Esophagus squamous epithelium (tissue), 5 donors: ENCODE measurements around the gene CADM2. TPM values are rescaled to one million over a fixed set of nuclear protein-coding genes. Genes with fewer than 3 reads are reported as not detected.

Experiments used
- DNase-seq: peaks from one replicate; lab custom pipeline; 2025; lab: John Stamatoyannopoulos, UW
- H3K27ac ChIP-seq, 4 donors: fragments of 200-600 bp; sonication (generic); one replicate each; pipeline ENCODE4 v1.5.1; 2016 to 2019; ENCODE audit warnings: mild to moderate bottlenecking in 1 of 4
- H3K27me3 ChIP-seq, 4 donors: fragments of 200-600 bp; sonication (generic); 1 replicate in 3 of 4; 2 replicates in 1 of 4; pipeline versions ENCODE4 v1.5.1 to v1.6.0; 2017 to 2021; ENCODE audit warnings: antibody characterized with exemption in 1 of 4
- H3K36me3 ChIP-seq, 3 donors: fragments of 200-600 bp; sonication (generic); one replicate each; pipeline ENCODE4 v1.5.1; 2016 to 2019
- H3K4me1 ChIP-seq, 3 donors: fragments of 200-600 bp; sonication (generic); one replicate each; pipeline ENCODE4 v1.5.1; 2017 to 2019
- H3K4me3 ChIP-seq, 4 donors: fragments of 200-600 bp; sonication (generic); 1 replicate in 3 of 4; 2 replicates in 1 of 4; pipeline ENCODE4 v1.5.1; 2016 to 2019; ENCODE audit warnings: mild to moderate bottlenecking in 2 of 4, moderate library complexity in 1 of 4
- H3K9me3 ChIP-seq, 3 donors: fragments of 200-600 bp; sonication (generic); one replicate each; pipeline ENCODE4 v1.5.1; 2016 to 2019
- POLR2A ChIP-seq, 4 donors: fragments of 450-650 bp; IDR thresholded peaks; one replicate each; pipeline ENCODE4 v1.6.1; 2017; ENCODE audit warnings: antibody characterized with exemption in 4 of 4, mild to moderate bottlenecking in 4 of 4, moderate library complexity in 3 of 4
- WGBS, 2 donors: methylation state at CpG; one replicate each; pipeline ENCODE4 v1.1.5; 2018; 5-methylcytosine and 5-hydroxymethylcytosine counted together
- intact Hi-C: fragments of 100-400 bp; cut with DNase I; formaldehyde crosslinking; loops from one replicate; pipeline ENCODE4 v1.15.0; 2022
- total RNA-seq, 4 donors: library from RNA; depleted of rRNA; stranded (reverse); fragments of >200 nt; gene quantifications; one replicate each; pipeline ENCODE4 v1.1.0, GENCODE V29; 2016
- TF ChIP-seq, protein P1 (sequence below), 6 experiments: fragments of 450-650 bp in 4 of 6; fragments of 200-600 bp in 2 of 6; sonication (generic) in 2 of 6; IDR thresholded peaks; one replicate each; pipeline ENCODE4 v1.5.1; 2016 to 2019; ENCODE audit warnings: antibody characterized with exemption in 6 of 6, mild to moderate bottlenecking in 4 of 6, moderate library complexity in 4 of 6
- donor health status: DM: yes; HTN: yes; CAD: no.

Gene CADM2
- total RNA-seq, 4 donors from 2014 or later = 0.08 to 0.76 (median 0.34) TPM

DNA sequence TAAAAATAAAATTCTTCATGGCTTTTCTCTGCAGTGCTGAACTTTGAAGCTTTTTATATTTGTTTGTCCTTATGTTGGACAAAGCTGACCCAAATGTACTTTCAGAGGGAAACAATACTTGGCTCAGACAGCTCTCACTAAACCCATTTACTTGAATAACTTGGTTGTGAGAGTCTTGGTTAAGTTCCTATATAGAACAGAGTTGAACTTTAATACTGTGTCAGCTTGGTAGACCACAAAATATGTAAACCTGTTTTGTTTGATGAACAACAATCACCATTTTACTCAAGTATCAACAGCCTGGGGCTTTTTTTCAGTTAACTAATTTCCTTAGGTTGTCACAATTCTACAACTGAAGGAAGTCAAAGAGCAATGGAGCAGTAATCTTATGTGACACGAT is 211.9 kb downstream of the CADM2 start:
- WGBS, 2 donors = 16 to 42% methylated on average over 1 of the region's 1 CpG
- intact Hi-C loops = no loop called here
- H3K36me3 ChIP-seq = no peaks in the 10 kb centered on the region

DNA sequence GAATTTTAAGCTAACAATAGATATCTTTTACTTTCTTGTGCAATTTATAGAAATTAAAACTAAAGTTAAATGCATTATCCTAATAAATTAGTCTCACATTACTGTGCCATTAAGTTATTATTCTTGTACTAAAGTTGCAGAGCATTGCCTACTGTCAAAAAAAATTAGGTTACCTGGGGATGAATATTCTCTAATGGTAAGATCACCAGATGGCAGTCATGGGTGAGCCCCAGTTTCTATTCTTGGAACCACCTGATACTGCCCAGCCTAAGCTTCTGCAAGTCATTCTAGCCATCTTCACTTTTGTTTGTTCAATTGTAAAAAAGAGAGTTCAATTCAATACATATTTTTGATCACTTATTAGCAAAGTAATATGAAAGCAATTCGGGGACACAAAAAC is 213.2 kb downstream of the CADM2 start:
- no peaks in the 10 kb centered on the region for H3K4me1 ChIP-seq
- intact Hi-C loops = no loop called here

More for the DNA sequence above, 211.9 kb downstream of the CADM2 start:
- Histone ChIP-seq H3K4me1 (no peaks in the 10 kb centered on the region), H3K4me3 (no peak overlapping the region), H3K27me3 (no peaks in the 10 kb centered on the region), H3K27ac (no peak overlapping the region), H3K9me3 (no peaks in the 10 kb centered on the region)
- TF ChIP-seq POLR2A (IDR thresholded peaks at IDR 0.05) = no peak
- TF ChIP-seq, protein P1, sequence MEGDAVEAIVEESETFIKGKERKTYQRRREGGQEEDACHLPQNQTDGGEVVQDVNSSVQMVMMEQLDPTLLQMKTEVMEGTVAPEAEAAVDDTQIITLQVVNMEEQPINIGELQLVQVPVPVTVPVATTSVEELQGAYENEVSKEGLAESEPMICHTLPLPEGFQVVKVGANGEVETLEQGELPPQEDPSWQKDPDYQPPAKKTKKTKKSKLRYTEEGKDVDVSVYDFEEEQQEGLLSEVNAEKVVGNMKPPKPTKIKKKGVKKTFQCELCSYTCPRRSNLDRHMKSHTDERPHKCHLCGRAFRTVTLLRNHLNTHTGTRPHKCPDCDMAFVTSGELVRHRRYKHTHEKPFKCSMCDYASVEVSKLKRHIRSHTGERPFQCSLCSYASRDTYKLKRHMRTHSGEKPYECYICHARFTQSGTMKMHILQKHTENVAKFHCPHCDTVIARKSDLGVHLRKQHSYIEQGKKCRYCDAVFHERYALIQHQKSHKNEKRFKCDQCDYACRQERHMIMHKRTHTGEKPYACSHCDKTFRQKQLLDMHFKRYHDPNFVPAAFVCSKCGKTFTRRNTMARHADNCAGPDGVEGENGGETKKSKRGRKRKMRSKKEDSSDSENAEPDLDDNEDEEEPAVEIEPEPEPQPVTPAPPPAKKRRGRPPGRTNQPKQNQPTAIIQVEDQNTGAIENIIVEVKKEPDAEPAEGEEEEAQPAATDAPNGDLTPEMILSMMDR (IDR thresholded peaks at IDR 0.05) = no peak
- DNase-seq = no peak

DNA sequence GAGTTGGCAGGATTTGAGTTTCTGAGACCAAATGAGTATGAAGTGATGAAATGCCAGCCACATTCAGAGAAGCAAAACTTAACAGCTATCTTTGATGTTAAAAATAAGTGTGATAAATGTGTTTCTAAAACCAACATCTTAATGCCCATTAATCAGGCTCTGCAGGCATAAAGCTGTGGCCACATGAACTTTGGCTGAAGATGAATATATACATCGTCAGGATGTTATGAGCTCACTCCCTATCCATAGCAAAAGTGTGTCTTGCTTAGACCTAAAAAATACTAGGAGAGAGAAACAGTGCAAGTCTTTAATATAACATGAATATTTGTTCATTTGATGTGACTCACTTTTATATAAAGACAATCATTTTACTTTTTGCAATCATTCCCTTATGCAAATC is 218.0 kb downstream of the CADM2 start:
- H3K27ac ChIP-seq = no peak overlapping the region
- H3K9me3 ChIP-seq = no peaks in the 10 kb centered on the region
- intact Hi-C loops = no loop called here
- no peak for DNase-seq
- H3K4me1 ChIP-seq = no peaks in the 10 kb centered on the region
- H3K4me3 ChIP-seq = no peak overlapping the region
- 42% methylated on average over 1 of the region's 1 CpG for WGBS, 2 donors
- no peaks in the 10 kb centered on the region for H3K27me3 ChIP-seq
- no peak for TF ChIP-seq POLR2A (IDR thresholded peaks at IDR 0.05)
- TF ChIP-seq, protein P1 (IDR thresholded peaks at IDR 0.05) = no peak
- no peaks in the 10 kb centered on the region for H3K36me3 ChIP-seq

More for the DNA sequence above, 213.2 kb downstream of the CADM2 start:
- Histone ChIP-seq H3K27ac (no peak overlapping the region), H3K27me3 (no peaks in the 10 kb centered on the region), H3K36me3 (no peaks in the 10 kb centered on the region), H3K4me3 (no peak overlapping the region), H3K9me3 (no peaks in the 10 kb centered on the region)
- DNase-seq = no peak
- no peak for TF ChIP-seq POLR2A (IDR thresholded peaks at IDR 0.05)
- TF ChIP-seq, protein P1 (IDR thresholded peaks at IDR 0.05) = no peak
- 80 to 90% methylated on average over 1 of the region's 1 CpG for WGBS, 2 donors

DNA sequence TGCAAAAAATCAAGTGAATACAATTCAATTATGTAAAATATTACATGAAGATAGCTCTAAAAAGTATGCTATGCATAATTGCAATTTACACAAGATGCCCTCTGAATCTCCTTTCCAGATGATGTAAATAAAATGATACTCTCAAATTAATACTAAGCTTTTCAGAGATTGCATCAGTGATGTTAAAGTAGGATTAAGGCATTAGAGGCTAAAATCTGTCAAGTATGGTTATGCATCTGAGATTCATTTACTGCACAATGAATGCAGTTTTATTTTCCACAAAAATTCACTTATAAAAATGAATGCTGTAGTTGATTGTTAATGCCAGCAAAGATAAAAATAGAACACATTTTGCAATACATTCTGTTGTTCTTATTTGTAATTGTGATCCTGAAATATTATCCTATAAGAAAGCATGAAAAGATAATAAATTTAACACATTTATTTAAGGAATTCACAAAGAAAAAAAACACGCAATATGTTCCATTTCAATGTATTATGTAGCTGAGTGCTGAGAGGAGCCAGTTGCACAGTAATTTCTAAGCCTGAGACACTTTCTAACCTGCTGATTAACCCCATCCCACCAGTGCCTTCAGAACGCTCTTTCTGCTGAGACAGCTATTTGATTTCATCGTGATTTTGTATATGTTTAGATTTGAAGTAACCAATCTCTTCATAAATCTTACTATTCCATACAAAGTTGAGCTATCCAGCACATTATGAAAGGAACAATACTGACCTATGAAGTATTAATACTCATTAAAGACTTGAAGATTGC is 224.4 kb downstream of the CADM2 start:
- Histone ChIP-seq H3K4me3 (no peak overlapping the region), H3K27me3 (no peaks in the 10 kb centered on the region), H3K4me1 (no peaks in the 10 kb centered on the region), H3K9me3 (no peaks in the 10 kb centered on the region), H3K27ac (no peak overlapping the region), H3K36me3 (no peaks in the 10 kb centered on the region)
- intact Hi-C loops = no loop called here
- no peak for DNase-seq
- TF ChIP-seq POLR2A (IDR thresholded peaks at IDR 0.05) = no peak
- TF ChIP-seq, protein P1 (IDR thresholded peaks at IDR 0.05) = no peak
- 67 to 74% methylated on average over 3 of the region's 3 CpGs for WGBS, 2 donors

DNA sequence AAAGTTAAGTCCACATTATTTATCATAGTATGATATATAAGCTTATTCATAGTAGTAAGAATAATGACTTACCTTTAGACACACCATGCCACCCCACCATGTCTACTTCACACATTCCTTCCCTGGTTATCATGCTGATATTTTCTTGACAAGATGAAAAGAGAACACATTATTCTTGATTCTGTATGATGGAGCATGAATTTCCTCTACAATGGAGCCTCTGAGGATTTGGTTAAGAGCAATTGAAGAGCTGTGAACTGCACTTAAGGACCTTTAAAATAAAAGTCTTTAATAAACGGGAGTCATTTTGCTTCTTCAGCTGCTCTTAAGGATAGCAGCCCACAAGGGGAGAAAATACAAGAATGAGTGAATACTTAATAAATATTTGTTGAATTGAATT is 226.7 kb downstream of the CADM2 start:
- no peak overlapping the region for H3K27ac ChIP-seq
- H3K36me3 ChIP-seq = no peaks in the 10 kb centered on the region
- H3K4me3 ChIP-seq = no peak overlapping the region
- H3K4me1 ChIP-seq = no peaks in the 10 kb centered on the region
- no peaks in the 10 kb centered on the region for H3K27me3 ChIP-seq
- no peak for DNase-seq
- no peaks in the 10 kb centered on the region for H3K9me3 ChIP-seq
- TF ChIP-seq, protein P1 (IDR thresholded peaks at IDR 0.05) = no peak
- no peak for TF ChIP-seq POLR2A (IDR thresholded peaks at IDR 0.05)
- 67 to 73% methylated on average over 1 of the region's 1 CpG for WGBS, 2 donors
- intact Hi-C loops = no loop called here
